Neuron (in vitro differentiated cells): ENCODE results near the gene COL20A1.

Source experiments
- H2AFZ ChIP-seq: one replicate; pipeline ENCODE4 v1.6.1; 2013; ENCODE audit warnings: low read depth, mild to moderate bottlenecking, inconsistent platforms, low read length, moderate library complexity
- H3K27me3 ChIP-seq: one replicate; pipeline ENCODE4 v1.6.1; 2013; ENCODE audit warnings: low read length; ENCODE audit not compliant: insufficient read depth
- H3K36me3 ChIP-seq: one replicate; pipeline ENCODE4 v1.6.1; 2013; ENCODE audit warnings: low read length; ENCODE audit not compliant: insufficient read depth
- H3K4me1 ChIP-seq: one replicate; pipeline ENCODE4 v1.6.1; 2013; ENCODE audit warnings: low read length; ENCODE audit not compliant: insufficient read depth
- H3K4me3 ChIP-seq: 2 replicates; pipeline ENCODE4 v1.5.1; 2013; ENCODE audit warnings: mild to moderate bottlenecking, low read length, moderate library complexity
- H3K9me3 ChIP-seq: one replicate; pipeline ENCODE4 v1.6.1; 2013; ENCODE audit warnings: low read length

The COL20A1 gene

DNA sequence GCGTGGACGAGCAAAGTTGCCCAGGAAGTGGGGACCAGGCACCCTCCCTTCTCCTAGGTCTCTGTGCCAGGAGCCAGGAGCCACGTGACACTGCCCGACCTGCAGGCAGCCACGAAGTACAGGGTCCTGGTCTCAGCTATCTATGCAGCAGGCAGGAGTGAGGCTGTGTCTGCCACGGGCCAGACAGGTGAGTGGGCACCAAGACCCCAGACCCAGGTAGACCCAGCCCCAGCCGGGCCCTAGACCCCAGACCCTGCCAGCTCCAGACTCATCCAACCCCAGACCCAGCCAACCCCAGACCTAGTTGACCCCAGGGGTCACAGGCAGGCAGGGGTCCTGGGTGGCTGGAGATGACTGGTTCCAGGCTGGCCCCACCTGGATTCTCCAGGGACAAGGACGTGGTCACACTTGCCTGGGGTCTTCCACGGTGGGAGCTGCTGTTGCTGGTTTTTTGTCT is 21.1 kb downstream of the COL20A1 start:
- H2AFZ ChIP-seq, result no peak overlapping the region
- H3K9me3 ChIP-seq, result no peaks in the 10 kb centered on the region
- peaks cover 19% of the 10 kb centered on the region for H3K4me1 ChIP-seq

DNA sequence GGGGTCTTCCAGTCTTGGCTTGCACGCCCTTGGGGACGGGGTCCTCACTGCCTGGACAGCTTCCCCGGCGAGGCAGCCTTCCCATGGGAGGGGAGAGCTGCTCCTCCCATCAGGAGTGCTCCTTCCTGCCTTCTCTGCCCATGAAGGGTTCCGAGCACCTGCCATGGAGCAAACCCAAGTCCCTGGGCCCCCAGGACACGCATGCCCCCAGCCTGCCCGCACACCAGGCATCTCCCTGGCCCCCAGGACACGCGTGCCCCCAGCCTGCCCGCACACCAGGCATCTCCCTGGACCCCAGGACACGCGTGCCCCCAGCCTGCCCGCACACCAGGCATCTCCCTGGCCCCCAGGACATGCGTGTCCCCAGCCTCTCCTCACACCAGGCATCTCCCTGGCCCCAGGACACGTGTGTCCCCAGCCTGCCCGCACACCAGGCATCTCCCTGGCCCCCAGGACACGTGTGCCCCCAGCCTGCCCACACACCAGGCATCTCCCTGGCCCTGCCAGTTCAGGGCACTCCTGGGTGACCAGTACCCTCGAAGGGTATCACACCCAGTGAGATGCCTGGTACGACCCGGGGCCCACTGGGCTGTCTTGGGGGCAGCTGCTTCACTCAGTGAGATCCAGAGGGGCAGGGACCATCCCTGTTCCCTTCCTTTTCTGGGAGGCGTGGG is 21.7 kb downstream of the COL20A1 start:
- Histone ChIP-seq H3K4me1 (peaks cover 14% of the 10 kb centered on the region), H3K36me3 (no peaks in the 10 kb centered on the region), H3K27me3 (peaks cover 15% of the 10 kb centered on the region), H3K4me3 (no peak overlapping the region), H3K9me3 (no peaks in the 10 kb centered on the region), H2AFZ (no peak overlapping the region)

More for the DNA sequence above, 21.1 kb downstream of the COL20A1 start:
- Histone ChIP-seq H3K36me3 (no peaks in the 10 kb centered on the region), H3K27me3 (peaks cover 15% of the 10 kb centered on the region), H3K4me3 (no peak overlapping the region)

DNA sequence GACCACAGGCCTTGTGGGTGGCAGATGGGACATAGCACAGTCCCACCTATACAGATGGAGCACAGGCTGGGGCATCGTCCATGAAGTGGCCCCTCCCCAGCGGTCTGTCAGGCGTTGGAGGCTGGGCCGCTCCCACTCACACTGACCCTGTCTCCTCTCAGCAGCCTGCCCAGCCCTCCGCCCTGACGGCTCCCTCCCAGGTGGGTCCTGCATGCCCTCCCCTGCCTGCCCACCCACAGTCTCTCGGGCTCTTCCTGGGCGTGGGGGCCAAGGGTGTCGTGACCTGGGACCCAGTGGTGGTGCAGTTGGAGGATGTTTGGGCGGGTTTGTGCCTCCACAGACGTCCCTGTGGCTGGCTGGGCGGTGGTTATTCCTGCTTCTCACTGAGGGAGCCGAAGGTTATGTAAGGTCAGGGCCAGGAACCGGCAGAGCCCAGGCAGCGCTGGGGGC is 22.3 kb downstream of the COL20A1 start:
- Histone ChIP-seq H3K4me1 (peaks cover 8% of the 10 kb centered on the region), H3K9me3 (no peaks in the 10 kb centered on the region), H3K4me3 (no peak overlapping the region), H3K27me3 (peaks cover 16% of the 10 kb centered on the region), H3K36me3 (no peaks in the 10 kb centered on the region), H2AFZ (no peak overlapping the region)

DNA sequence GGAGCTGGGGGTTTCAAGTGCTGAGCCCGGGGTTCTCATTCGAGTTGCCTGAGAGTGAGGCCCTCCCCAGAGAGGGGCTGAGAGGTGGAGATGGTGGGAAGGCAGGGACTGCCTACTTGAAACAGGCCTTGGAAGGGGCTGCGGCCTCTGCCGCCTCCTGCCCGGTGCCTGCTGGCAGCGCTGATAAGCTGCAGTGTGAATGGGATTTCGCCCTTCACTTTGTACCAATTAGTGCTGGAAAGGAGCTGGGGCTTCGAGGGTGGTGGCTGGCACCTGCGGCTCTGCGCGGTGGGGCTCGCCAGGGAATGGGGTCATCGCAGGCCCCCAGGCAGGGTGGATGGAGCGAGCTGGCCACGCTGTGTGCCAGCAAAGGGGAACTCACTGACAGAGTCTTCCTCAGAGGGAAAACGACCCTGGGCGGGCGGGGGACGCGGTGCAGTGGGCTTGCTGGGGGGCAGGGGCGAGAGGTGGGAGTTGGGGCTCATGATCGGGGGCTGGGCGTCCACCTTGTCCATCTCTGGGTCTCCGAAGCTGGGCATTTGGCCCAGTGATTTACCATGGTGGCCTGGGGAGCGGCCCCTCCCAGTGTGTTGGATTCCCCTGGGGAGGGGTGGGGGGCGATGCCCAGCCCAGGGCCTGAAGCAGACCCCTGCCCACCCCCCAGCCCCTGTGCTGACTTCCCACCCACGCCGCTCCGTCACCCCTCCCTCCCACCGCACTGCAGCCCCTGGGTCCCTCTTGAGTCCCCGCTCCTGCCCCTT is 22.9 kb downstream of the COL20A1 start:
- Histone ChIP-seq H3K27me3 (peaks cover 21% of the 10 kb centered on the region), H3K4me3 (no peak overlapping the region), H2AFZ (no peak overlapping the region), H3K9me3 (no peaks in the 10 kb centered on the region), H3K4me1 (peaks cover 4% of the 10 kb centered on the region), H3K36me3 (no peaks in the 10 kb centered on the region)

DNA sequence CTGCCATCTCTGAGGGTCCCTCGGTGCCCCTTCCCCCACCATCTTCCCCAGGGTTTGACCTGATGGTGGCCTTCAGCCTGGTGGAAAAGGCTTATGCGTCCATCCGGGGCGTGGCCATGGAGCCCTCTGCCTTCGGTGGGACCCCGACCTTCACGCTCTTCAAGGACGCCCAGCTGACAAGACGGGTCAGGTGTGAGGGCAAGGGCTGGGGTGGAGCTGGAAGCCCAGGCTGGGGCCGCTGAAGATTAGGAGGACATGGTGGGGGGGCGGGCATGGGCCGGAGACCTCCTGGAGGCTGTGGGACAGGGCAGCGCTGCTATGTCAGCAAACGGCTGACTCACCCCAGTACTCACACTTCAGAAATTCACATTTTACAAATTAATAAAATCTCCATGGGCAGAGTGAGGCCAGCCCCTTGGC is 23.5 kb downstream of the COL20A1 start:
- Histone ChIP-seq H3K9me3 (no peaks in the 10 kb centered on the region), H3K4me3 (no peak overlapping the region), H3K36me3 (no peaks in the 10 kb centered on the region), H3K4me1 (peaks cover 4% of the 10 kb centered on the region), H2AFZ (no peak overlapping the region), H3K27me3 (peaks cover 25% of the 10 kb centered on the region)

DNA sequence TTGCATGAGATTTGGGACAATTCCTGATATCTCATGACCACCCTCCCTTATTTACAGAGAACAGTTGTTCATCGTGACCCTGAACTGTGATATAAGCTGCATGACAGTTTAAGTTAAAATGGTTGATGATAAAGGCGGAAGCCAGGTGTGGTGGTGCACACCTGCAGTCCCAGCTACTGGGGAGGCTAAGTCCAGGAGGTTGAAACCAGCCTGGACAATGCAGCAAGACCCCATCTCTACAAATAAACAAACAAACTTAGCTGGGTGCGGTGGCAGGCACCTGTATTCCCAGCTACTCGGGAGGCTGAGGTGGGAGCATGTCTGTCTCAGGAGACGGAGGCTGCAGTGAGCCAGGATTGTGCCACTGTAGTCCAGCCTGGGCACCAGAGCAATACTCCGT is 24.1 kb downstream of the COL20A1 start:
- Histone ChIP-seq H3K4me3 (no peak overlapping the region), H3K27me3 (peaks cover 23% of the 10 kb centered on the region), H3K4me1 (peaks cover 4% of the 10 kb centered on the region), H3K36me3 (no peaks in the 10 kb centered on the region), H2AFZ (no peak overlapping the region), H3K9me3 (no peaks in the 10 kb centered on the region)

DNA sequence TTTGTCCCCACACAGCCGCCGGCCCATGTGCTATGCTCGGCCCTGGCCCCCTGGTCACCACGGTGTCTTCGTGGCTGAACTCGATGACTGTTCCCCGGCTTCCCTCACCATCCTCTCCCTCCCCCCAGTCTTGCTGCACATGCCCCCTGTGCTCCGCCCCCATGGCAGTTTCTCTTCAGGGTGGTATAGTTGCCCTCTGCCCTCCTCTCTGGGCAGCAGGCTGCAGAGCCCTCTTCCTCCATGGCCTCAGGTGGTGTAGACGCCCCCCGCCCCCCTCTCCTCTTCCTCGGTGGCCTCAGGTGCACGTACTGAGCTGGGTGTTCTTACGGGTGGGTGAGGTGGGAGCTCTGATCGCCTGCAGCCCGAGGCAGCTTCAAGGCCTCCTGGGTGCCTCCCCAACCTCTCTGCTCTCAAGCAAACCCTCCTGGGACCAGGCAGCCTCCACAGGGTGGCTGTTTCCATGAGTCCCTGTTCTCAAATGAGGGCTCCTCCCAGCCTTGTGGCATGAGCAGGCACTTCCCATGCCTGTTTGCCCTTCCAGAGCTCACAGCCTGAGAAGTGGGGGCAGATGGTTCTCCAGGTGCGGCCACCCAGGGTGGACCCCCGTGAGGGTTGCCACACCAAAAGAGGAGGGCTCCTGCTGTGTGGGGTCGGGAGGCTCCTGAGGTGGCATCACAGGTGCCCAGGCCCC is 24.8 kb downstream of the COL20A1 start:
- peaks cover 18% of the 10 kb centered on the region for H3K27me3 ChIP-seq
- no peaks in the 10 kb centered on the region for H3K9me3 ChIP-seq
- no peak overlapping the region for H2AFZ ChIP-seq
- H3K4me3 ChIP-seq, result no peak overlapping the region
- H3K36me3 ChIP-seq, result no peaks in the 10 kb centered on the region
- H3K4me1 ChIP-seq, result peaks cover 6% of the 10 kb centered on the region

DNA sequence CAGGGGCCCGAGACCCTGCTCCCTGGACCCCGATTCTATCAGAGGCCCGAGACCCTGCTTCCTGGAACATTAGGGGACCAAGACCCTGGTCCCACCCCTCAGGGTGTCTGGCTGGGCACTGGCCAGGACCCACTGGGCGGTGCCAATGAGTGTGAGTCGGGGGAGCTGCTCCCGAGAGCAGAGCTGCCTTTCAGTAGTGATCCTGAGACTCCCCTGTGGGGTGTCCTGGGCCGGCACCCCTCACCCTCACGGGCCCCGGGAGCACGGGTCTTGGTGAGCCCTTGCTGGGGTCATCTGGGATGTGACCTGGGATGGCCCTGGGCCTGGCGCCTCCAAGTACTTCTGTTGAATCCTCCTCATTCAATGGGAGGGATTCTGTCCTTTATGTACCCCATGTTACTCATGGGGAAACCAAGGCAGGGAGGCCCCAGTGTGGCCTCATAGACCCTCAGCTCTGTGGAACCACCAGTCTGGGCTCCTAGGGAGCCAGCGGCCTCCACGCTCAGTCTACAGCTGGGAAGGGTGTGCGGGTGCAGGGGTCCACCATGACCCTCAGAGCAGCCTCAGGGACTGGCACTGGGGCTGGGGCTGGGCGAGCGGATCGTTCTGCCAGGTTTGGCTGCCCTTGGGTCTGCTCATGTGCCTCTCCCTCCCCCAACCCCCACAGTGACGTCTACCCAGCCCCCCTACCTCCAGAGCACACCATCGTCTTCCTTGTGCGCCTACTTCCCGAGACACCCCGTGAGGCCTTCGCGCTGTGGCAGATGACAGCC is 25.6 kb downstream of the COL20A1 start:
- Histone ChIP-seq H2AFZ (no peak overlapping the region), H3K9me3 (no peaks in the 10 kb centered on the region), H3K27me3 (peaks cover 16% of the 10 kb centered on the region), H3K4me1 (peaks cover 10% of the 10 kb centered on the region), H3K36me3 (no peaks in the 10 kb centered on the region), H3K4me3 (no peak overlapping the region)

DNA sequence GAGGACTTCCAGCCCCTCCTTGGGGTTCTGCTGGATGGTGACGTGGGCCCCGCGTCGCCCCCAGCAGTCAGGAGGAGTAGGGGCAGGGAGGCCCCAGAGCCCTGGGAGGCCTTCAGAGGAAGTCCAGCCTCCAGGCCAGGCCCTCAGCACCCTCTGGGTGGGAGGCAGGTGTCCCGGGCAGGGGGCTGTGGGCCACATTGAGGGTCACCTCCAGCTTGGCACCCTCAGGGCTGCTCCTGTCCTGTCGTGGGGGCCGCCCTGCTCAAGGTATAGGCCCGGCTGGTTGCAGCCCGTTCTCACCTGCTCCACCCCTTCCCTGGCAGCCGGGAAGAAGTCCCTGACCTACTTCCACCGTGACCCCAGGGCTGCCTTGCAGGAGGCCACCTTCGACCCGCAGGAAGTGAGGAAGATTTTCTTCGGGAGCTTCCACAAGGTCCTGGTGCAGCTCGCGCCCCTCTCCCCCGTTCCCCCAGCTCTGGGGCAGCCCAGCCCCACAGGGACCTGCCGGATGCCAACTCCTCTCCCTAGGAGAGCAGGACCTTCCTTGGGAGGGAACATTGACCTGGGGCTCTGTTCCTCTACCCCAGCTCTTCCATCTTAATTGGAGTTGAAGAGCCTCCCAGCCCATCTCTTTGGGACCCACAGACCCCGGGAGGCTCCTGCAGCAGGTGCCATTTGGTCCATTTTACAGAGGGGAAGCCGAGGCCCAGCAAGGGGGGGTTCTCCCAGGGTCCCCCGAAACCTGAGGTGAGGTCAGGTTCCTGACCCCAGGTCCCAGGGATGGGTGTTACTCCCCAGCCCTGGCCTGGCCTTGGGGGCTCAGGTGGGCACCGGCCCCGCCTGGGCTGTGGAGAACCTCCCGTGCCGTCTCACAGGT is 26.4 kb downstream of the COL20A1 start:
- H3K4me3 ChIP-seq, result no peak overlapping the region
- H3K36me3 ChIP-seq, result no peaks in the 10 kb centered on the region
- no peak overlapping the region for H2AFZ ChIP-seq
- peaks cover 16% of the 10 kb centered on the region for H3K27me3 ChIP-seq
- H3K4me1 ChIP-seq, result peaks cover 10% of the 10 kb centered on the region
- H3K9me3 ChIP-seq, result peaks cover 2% of the 10 kb centered on the region

DNA sequence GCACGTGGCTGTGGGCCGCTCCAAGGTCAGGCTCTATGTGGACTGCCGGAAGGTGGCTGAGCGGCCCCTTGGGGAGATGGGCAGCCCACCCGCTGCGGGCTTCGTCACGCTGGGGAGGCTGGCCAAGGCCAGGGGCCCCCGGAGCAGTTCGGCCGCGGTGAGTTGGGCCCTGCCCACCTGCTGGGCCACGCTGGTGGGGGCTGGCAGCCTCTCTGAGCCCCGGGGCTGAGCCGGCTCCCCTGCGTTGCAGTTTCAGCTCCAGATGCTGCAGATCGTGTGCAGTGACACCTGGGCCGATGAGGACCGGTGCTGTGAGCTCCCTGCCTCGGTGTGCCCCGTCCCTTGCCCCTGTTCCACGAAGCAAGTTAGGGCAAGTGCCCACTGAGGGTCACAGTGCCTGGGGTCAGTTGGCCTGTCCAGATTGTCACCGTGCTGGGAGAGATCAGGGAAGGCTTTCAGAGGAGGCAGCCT is 27.1 kb downstream of the COL20A1 start:
- H3K27me3 ChIP-seq, result peaks cover 16% of the 10 kb centered on the region
- no peaks in the 10 kb centered on the region for H3K36me3 ChIP-seq
- H3K4me3 ChIP-seq, result no peak overlapping the region
- peaks cover 2% of the 10 kb centered on the region for H3K9me3 ChIP-seq
- no peak overlapping the region for H2AFZ ChIP-seq
- H3K4me1 ChIP-seq, result peaks cover 10% of the 10 kb centered on the region

DNA sequence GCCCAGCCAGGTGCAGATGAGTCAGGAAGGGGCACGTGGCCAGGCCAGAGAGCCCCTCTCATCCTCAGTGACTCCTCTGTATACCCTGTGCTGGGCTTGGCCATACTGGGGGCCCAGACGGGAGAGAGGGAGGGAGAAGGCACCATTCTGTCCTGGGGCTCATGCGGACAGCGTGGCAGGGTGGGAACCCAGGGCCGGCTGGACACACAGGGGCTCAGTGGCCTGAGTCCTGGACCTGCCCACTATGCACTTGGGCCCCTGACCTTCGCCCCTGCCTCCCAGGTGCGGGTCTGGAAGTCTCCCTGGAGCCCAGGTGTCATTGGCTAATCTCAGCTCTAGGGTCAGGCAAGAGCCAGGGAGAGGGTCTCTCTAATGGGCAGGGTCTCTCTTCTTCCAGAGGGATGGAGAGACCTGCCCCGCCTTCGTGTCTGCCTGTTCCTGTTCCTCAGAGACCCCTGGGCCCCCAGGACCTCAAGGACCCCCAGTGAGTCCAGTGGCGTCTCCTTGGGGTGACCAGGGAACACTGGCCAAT is 27.7 kb downstream of the COL20A1 start:
- peaks cover 2% of the 10 kb centered on the region for H3K9me3 ChIP-seq
- peaks cover 10% of the 10 kb centered on the region for H3K4me1 ChIP-seq
- H3K27me3 ChIP-seq, result peaks cover 16% of the 10 kb centered on the region
- H2AFZ ChIP-seq, result no peak overlapping the region
- no peaks in the 10 kb centered on the region for H3K36me3 ChIP-seq
- no peak overlapping the region for H3K4me3 ChIP-seq
